Measurements from ENCODE around the gene PLCH1.

The PLCH1 gene

DNA sequence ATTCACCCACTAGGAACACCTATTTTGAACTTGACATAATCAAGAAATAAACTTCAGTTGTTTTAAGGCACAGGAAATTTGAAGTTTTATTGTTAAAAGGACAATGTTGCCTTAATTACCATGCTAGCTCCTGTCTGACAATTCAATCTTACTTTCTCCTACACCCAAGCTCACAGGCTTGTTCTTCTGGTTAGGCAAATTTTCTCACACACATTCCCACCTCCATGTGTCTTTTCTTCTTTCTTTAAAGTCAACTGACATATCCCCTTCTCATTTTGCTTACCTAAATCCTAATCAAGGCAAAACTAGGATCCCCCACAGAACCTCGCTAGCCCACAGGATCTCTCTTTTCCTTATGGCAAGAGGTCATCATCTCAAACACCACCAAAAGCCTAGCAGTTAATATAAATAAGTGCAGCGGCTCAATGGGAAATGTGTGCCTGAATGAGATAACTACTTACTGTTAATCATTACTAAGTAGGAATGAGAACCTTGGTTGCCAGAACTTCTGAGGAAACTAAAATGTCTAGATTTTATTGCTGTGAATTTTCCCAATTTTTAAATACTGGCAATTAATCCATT lies 189.3 kb downstream of the PLCH1 start:
- ChIA-PET POLR2A (no interaction called here), CTCF (no interaction called here)
- no peak for DNase-seq (ENCODE audit: extremely low spot score)
- TF ChIP-seq TARDBP (IDR thresholded peaks at IDR 0.05) (no peak), BHLHE40 (IDR thresholded peaks at IDR 0.05; ENCODE audit: borderline replicate concordance) (no peak)

DNA sequence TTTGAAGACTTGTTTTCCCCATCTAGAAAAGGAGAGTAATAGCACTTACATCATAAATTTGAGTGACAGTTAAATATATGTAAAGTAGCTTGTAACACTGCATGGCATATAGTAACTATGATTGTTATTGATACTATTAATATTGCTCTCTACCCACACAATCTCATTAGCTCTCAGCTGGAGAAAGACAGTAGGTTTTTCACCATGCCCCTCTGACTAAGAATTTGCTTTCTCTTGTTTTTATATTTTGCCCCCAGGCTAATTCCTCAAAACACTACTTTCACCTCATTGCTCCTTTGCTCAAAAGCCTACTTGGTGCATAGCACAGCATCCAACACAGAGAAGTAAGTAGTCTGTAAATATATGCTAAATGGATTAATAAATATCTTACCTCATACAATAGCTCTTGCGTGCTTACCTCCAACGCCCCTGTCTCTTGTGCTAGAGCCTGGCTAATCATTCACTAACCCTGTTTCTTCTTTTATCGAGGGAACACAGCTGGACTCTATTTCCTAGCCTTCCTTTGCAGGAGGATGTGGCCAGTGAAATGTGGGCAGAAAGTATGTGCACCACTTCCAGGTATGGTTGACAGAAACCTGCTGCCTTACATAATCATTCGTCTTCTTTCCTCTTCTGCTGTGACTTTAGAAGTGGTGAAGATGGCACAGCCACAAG lies 190.0 kb downstream of the PLCH1 start:
- POLR2A ChIA-PET = no interaction called here
- no peak for TF ChIP-seq BHLHE40 (IDR thresholded peaks at IDR 0.05; ENCODE audit: borderline replicate concordance)
- TF ChIP-seq, protein P1, sequence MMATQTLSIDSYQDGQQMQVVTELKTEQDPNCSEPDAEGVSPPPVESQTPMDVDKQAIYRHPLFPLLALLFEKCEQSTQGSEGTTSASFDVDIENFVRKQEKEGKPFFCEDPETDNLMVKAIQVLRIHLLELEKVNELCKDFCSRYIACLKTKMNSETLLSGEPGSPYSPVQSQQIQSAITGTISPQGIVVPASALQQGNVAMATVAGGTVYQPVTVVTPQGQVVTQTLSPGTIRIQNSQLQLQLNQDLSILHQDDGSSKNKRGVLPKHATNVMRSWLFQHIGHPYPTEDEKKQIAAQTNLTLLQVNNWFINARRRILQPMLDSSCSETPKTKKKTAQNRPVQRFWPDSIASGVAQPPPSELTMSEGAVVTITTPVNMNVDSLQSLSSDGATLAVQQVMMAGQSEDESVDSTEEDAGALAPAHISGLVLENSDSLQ (IDR thresholded peaks at IDR 0.05) = peak; percentile 74
- DNase-seq (ENCODE audit: extremely low spot score) = no peak
- CTCF ChIA-PET = no interaction called here

DNA sequence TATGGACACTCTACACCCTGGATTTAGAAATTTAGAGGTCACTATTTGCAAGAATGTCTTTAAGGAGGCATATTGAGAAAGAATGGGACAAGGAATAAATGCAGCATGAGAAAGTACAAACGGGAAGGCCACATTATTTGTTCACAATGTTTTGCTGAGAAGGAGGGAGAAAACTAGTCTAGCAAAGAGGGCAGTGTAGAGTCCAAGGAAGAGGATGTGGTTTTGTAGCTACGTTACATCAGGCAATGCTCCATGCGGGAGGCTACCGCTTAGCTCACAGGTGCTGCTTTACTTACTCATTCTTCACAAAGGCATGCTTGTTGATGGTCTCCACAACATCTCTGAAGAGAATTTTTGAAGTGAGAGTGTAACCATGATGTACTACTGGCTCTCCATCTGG lies 191.1 kb downstream of the PLCH1 start:
- CTCF ChIA-PET = no interaction called here
- POLR2A ChIA-PET = no interaction called here
- DNase-seq (ENCODE audit: extremely low spot score) = no peak
- TF ChIP-seq FOXA1 (IDR thresholded peaks at IDR 0.05) = no peak
- TF ChIP-seq ELF4 (IDR thresholded peaks at IDR 0.05) = no peak
- no peak for TF ChIP-seq HDGF (IDR thresholded peaks at IDR 0.05; ENCODE audit: borderline replicate concordance)
- TF ChIP-seq ZNF384 (IDR thresholded peaks at IDR 0.05) = no peak
- TF ChIP-seq CTBP1 (IDR thresholded peaks at IDR 0.05; ENCODE audit: borderline replicate concordance) = no peak
- no peak for TF ChIP-seq TARDBP (IDR thresholded peaks at IDR 0.05)
- TF ChIP-seq FOXM1 (IDR thresholded peaks at IDR 0.05; ENCODE audit: borderline replicate concordance) = no peak
- no peak for TF ChIP-seq LEF1 (IDR thresholded peaks at IDR 0.05; ENCODE audit: borderline replicate concordance)
- TF ChIP-seq, protein P1 (IDR thresholded peaks at IDR 0.05) = no peak
- no peak for TF ChIP-seq L3MBTL2 (conservative IDR thresholded peaks at IDR 0.05)
- no peak for TF ChIP-seq NFRKB (IDR thresholded peaks at IDR 0.05)
- no peak for TF ChIP-seq ARNT (IDR thresholded peaks at IDR 0.05)
- no peak for TF ChIP-seq FOXK2 (IDR thresholded peaks at IDR 0.05)
- TF ChIP-seq BHLHE40 (IDR thresholded peaks at IDR 0.05; ENCODE audit: borderline replicate concordance) = no peak
- no peak for TF ChIP-seq SP1 (IDR thresholded peaks at IDR 0.05)
- TF ChIP-seq SUZ12 (IDR thresholded peaks at IDR 0.05) = no peak

DNA sequence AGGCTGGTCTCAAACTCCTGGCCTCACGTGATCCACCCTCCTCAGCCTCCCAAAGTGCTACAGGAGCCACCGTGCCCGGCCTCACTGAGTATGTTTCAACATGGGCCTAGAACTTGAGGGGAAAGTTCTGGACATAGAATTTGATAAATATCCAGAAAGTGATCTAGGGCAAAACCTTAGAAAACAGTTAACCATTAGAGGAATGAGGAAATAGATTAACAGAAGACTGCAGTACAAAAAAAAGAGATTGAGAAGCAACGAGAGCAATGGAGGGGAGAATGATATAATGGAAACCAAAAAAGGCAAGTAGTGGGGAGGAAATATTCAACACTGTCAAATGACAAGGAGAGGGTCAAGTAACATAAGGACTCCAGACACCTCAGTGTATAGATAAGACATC lies 191.5 kb downstream of the PLCH1 start:
- no peak for DNase-seq (ENCODE audit: extremely low spot score)
- TF ChIP-seq BHLHE40 (IDR thresholded peaks at IDR 0.05; ENCODE audit: borderline replicate concordance) (no peak), ELF4 (IDR thresholded peaks at IDR 0.05) (no peak), ZNF384 (IDR thresholded peaks at IDR 0.05) (no peak), FOXM1 (IDR thresholded peaks at IDR 0.05; ENCODE audit: borderline replicate concordance) (no peak), FOXA1 (IDR thresholded peaks at IDR 0.05) (no peak), SP1 (IDR thresholded peaks at IDR 0.05) (no peak), ARNT (IDR thresholded peaks at IDR 0.05) (no peak), HDGF (IDR thresholded peaks at IDR 0.05; ENCODE audit: borderline replicate concordance) (no peak), FOXK2 (IDR thresholded peaks at IDR 0.05) (no peak), LEF1 (IDR thresholded peaks at IDR 0.05; ENCODE audit: borderline replicate concordance) (no peak), SUZ12 (IDR thresholded peaks at IDR 0.05) (no peak), L3MBTL2 (conservative IDR thresholded peaks at IDR 0.05) (no peak), TARDBP (IDR thresholded peaks at IDR 0.05) (no peak)
- TF ChIP-seq, protein P1 (IDR thresholded peaks at IDR 0.05) = no peak
- POLR2A ChIA-PET = no interaction called here
- CTCF ChIA-PET = no interaction called here

DNA sequence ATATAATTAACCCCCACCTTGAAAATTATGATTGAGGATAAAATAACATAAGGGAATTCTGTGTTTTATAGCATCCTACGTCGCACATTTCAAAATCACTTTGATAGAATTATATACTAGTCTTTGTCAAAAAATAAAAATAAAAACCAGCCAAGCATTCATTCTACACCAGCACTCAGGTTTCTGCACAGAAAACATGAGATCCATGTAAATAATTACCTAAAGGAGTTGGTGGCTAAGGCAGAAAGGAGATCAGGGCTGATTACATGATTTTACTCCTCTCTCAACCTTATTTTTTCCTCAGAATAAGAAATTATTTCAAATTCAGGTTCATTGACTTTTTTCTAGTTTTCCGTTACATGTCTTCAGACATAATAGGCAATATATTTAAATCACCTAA lies 194.5 kb downstream of the PLCH1 start:
- ChIA-PET POLR2A (no interaction called here), CTCF (no interaction called here)
- TF ChIP-seq BHLHE40 (IDR thresholded peaks at IDR 0.05; ENCODE audit: borderline replicate concordance) = no peak
- TF ChIP-seq, protein P1 (IDR thresholded peaks at IDR 0.05) = no peak
- TF ChIP-seq CTBP1 (IDR thresholded peaks at IDR 0.05; ENCODE audit: borderline replicate concordance) = no peak
- no peak for TF ChIP-seq SUZ12 (IDR thresholded peaks at IDR 0.05)
- TF ChIP-seq FOXA1 (IDR thresholded peaks at IDR 0.05) = no peak
- no peak for TF ChIP-seq HDGF (IDR thresholded peaks at IDR 0.05; ENCODE audit: borderline replicate concordance)
- DNase-seq (ENCODE audit: extremely low spot score) = no peak

DNA sequence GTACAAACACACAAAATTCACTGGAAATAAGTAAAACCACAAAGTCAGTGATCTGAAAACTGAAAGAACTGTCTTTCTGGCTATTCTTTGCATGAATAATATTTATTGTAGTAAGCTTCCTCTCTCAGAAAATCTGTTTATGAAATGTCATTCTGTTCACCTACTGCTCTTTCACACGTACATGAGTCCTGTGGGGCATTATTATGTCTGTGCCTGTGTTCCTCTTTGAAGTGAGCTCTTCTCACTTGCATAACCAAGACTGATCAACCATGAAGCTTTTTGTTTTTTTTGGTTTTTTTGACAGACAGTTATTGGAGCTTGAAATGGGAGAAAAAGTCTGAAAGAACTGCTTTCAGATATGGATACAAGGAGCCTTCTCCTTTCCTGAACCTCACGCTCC lies 195.8 kb downstream of the PLCH1 start:
- DNase-seq (ENCODE audit: extremely low spot score) = no peak
- TF ChIP-seq BHLHE40 (IDR thresholded peaks at IDR 0.05; ENCODE audit: borderline replicate concordance) (no peak), CTBP1 (IDR thresholded peaks at IDR 0.05; ENCODE audit: borderline replicate concordance) (no peak), FOXK2 (IDR thresholded peaks at IDR 0.05) (no peak), FOXM1 (IDR thresholded peaks at IDR 0.05; ENCODE audit: borderline replicate concordance) (no peak), L3MBTL2 (conservative IDR thresholded peaks at IDR 0.05) (no peak), SUZ12 (IDR thresholded peaks at IDR 0.05) (no peak), SP1 (IDR thresholded peaks at IDR 0.05) (no peak), TARDBP (IDR thresholded peaks at IDR 0.05) (no peak), FOXA1 (IDR thresholded peaks at IDR 0.05) (no peak), ARNT (IDR thresholded peaks at IDR 0.05) (no peak)
- ChIA-PET CTCF (no interaction called here), POLR2A (no interaction called here)
